HG02798 (cell line): Measurements from ENCODE around the gene C10orf90.
A peak's percentile ranks its signal among the peaks of the same experiment; 100 is the strongest.

Experiments used
- ATAC-seq: cut with Tn5 transposase; IDR thresholded peaks from one replicate; pipeline ENCODE4 v1.9.1; 2021; ENCODE audit warnings: mild to moderate bottlenecking; ENCODE audit not compliant: unreplicated experiment, poor library complexity

The C10orf90 gene

GRCh38 chr10:126637501-126637900, 33.0 kb downstream of the C10orf90 start:
- no peak for ATAC-seq

GRCh38 chr10:126634911-126635310, 35.6 kb downstream of the C10orf90 start:
- no peak for ATAC-seq

GRCh38 chr10:126634347-126634746, 36.1 kb downstream of the C10orf90 start:
- no peak for ATAC-seq

GRCh38 chr10:126632705-126633104, 37.8 kb downstream of the C10orf90 start:
- no peak for ATAC-seq

GRCh38 chr10:126629925-126630624, 40.4 kb downstream of the C10orf90 start:
- ATAC-seq, result no peak

GRCh38 chr10:126628746-126629145, 41.7 kb downstream of the C10orf90 start:
- ATAC-seq, result no peak

GRCh38 chr10:126621846-126622245, 48.6 kb downstream of the C10orf90 start:
- ATAC-seq, result no peak

- ATAC-seq, result no peak
Measured at GRCh38 chr10:126618466-126618865, 52.0 kb downstream of the C10orf90 start.

- no peak for ATAC-seq
Measured at GRCh38 chr10:126617733-126618132, 52.8 kb downstream of the C10orf90 start.

GRCh38 chr10:126617208-126617607, 53.3 kb downstream of the C10orf90 start:
- no peak for ATAC-seq

GRCh38 chr10:126616737-126617136, 53.8 kb downstream of the C10orf90 start:
- no peak for ATAC-seq

- ATAC-seq, result no peak
Measured at GRCh38 chr10:126611303-126611702, 59.2 kb downstream of the C10orf90 start.

GRCh38 chr10:126609566-126609965, 60.9 kb downstream of the C10orf90 start:
- no peak for ATAC-seq

- ATAC-seq, result no peak
Measured at GRCh38 chr10:126599949-126600682, 70.4 kb downstream of the C10orf90 start.

- peak; percentile 64 for ATAC-seq
Measured at GRCh38 chr10:126598009-126598408, 72.5 kb downstream of the C10orf90 start.

GRCh38 chr10:126597211-126597610, 73.3 kb downstream of the C10orf90 start:
- no peak for ATAC-seq

GRCh38 chr10:126596472-126597016, 73.9 kb downstream of the C10orf90 start:
- ATAC-seq, result no peak

GRCh38 chr10:126595160-126595559, 75.3 kb downstream of the C10orf90 start:
- no peak for ATAC-seq

- no peak for ATAC-seq
Measured at GRCh38 chr10:126593968-126594701, 76.4 kb downstream of the C10orf90 start.

- ATAC-seq, result no peak
Measured at GRCh38 chr10:126592901-126593300, 77.6 kb downstream of the C10orf90 start.

- no peak for ATAC-seq
Measured at GRCh38 chr10:126588024-126588423, 82.5 kb downstream of the C10orf90 start.
